ENCODE measurements around the gene GPR37L1. TPM values are rescaled to one million over a fixed set of nuclear protein-coding genes. Genes with fewer than 3 reads are reported as not detected.
"Not testable (repeated sequence)": the region's sequence is repeated elsewhere in the genome, so short reads cannot be mapped to it uniquely, and the experiment has no call there.

The GPR37L1 gene
- total and polyA plus RNA-seq, 7 donors, result under 0.01 to 1.8 (median 0.32) TPM; not detected in 1

DNA sequence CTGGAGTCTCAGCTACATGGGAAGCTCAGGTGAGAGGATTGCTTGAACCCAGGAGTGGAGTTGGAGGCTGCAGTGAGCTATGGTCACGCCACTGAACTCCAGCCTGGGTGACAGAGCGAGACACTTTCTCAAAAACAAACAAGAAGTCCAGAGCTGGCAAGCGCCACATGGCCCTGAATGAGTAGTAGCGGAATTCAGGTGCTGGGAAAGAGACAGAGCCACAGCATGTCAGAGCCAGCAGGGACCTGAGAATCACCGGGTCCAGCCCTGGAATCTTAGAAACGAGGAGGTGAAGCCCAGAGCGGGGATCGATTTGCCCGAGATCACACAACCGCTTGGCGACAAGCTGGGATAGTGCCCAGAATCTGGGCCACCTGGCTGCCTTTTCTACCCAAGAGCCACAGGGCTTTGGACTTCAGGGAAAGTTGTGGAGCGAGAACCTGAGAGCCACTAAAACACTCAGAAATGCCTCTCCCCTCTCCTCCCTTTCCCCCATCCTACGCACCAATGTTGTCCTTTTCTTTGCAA, 12.0 kb downstream of the GPR37L1 start:
- 86 to 93% methylated on average over 13 of the region's 13 CpGs for WGBS, 2 donors
- intact Hi-C loops (cut with DNase I), result loop anchor here (1.0 to 10.0 kb wide), 2 partner anchors 125 to 240 kb away; no protein-coding TSS in a partner anchor
- peaks cover 0 to 45% (median 30%) of the 10 kb centered on the region in 4 donors for H3K4me1 ChIP-seq
- H3K27me3 ChIP-seq, result no peaks in the 10 kb centered on the region
- H3K9me3 ChIP-seq, result no peaks in the 10 kb centered on the region
- TF ChIP-seq EP300 (IDR thresholded peaks at IDR 0.05) (no peak), POLR2AphosphoS5 (IDR thresholded peaks at IDR 0.05) (no peak), POLR2A (IDR thresholded peaks at IDR 0.05) (no peak)
- TF ChIP-seq, protein P1, sequence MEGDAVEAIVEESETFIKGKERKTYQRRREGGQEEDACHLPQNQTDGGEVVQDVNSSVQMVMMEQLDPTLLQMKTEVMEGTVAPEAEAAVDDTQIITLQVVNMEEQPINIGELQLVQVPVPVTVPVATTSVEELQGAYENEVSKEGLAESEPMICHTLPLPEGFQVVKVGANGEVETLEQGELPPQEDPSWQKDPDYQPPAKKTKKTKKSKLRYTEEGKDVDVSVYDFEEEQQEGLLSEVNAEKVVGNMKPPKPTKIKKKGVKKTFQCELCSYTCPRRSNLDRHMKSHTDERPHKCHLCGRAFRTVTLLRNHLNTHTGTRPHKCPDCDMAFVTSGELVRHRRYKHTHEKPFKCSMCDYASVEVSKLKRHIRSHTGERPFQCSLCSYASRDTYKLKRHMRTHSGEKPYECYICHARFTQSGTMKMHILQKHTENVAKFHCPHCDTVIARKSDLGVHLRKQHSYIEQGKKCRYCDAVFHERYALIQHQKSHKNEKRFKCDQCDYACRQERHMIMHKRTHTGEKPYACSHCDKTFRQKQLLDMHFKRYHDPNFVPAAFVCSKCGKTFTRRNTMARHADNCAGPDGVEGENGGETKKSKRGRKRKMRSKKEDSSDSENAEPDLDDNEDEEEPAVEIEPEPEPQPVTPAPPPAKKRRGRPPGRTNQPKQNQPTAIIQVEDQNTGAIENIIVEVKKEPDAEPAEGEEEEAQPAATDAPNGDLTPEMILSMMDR (IDR thresholded peaks at IDR 0.05), result no peak
- H3K27ac ChIP-seq, result peak overlapping the region; percentile 80 to 88 (median 86)
- H3K4me3 ChIP-seq, result no peak overlapping the region
- DNase-seq, result no peak
- peaks cover 11 to 51% (median 29%) of the 10 kb centered on the region in 4 donors for H3K36me3 ChIP-seq

DNA sequence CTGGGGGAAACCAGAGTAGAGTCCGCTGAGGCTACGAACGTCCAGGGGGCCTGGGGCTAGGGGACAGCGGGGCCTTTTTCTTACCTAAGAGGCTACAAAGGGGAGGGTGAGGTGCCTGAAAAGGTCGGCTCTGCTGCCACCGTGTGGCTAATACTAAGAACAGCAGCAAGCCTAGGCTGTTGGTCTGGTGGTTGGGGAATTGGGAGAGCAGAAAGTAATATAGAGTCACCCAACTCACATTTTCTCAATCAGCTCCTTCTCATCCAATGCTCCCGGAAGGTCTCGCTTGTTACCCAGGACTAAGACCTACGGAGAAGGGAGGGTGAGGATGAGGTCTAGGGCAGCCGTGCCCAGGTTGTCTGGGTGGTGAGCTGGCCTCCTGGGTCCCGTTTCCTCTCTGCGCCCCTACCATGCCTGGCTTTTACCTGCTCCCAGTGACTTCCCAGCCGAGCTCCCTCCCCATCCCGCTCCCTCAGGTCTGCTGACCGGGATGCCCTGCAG, 12.6 kb downstream of the GPR37L1 start:
- Histone ChIP-seq H3K27ac (peak overlapping the region; percentile 63 to 88 (median 84)), H3K4me3 (no peak overlapping the region), H3K27me3 (no peaks in the 10 kb centered on the region), H3K4me1 (peaks cover 0 to 41% (median 28%) of the 10 kb centered on the region in 4 donors), H3K36me3 (peaks cover 11 to 51% (median 29%) of the 10 kb centered on the region in 4 donors), H3K9me3 (no peaks in the 10 kb centered on the region)
- intact Hi-C loops (cut with DNase I), result loop anchor here (1.0 to 10.0 kb wide), 2 partner anchors 126 to 240 kb away; no protein-coding TSS in a partner anchor
- 36 to 43% methylated on average over 15 of the region's 15 CpGs for WGBS, 2 donors
- TF ChIP-seq POLR2AphosphoS5 (IDR thresholded peaks at IDR 0.05) (no peak), POLR2A (IDR thresholded peaks at IDR 0.05) (no peak), EP300 (IDR thresholded peaks at IDR 0.05) (no peak)
- TF ChIP-seq, protein P1 (IDR thresholded peaks at IDR 0.05), result peak; percentile 61 to 87 (median 80)
- DNase-seq, result peak; percentile 81

- 91 to 92% methylated on average over 4 of the region's 4 CpGs for WGBS, 2 donors
- peak overlapping the region in 1 of 4 donors; percentile 7 for H3K27ac ChIP-seq
- H3K27me3 ChIP-seq, result no peaks in the 10 kb centered on the region
- H3K36me3 ChIP-seq, result peaks cover 0 to 25% (median 11%) of the 10 kb centered on the region in 4 donors
- peaks cover 0 to 40% (median 31%) of the 10 kb centered on the region in 4 donors for H3K4me1 ChIP-seq
- TF ChIP-seq POLR2A (IDR thresholded peaks at IDR 0.05) (no peak), POLR2AphosphoS5 (IDR thresholded peaks at IDR 0.05) (no peak), EP300 (IDR thresholded peaks at IDR 0.05) (no peak)
- TF ChIP-seq, protein P1 (IDR thresholded peaks at IDR 0.05), result no peak
- H3K9me3 ChIP-seq, result no peaks in the 10 kb centered on the region
- H3K4me3 ChIP-seq, result no peak overlapping the region
- DNase-seq, result no peak
- intact Hi-C loops (cut with DNase I), result no loop called here
Observed at GRCh38 chr1:202140833-202141232, 18.1 kb downstream of the GPR37L1 start.

- H3K9me3 ChIP-seq; H3K27ac ChIP-seq; DNase-seq; H3K27me3 ChIP-seq; H3K4me3 ChIP-seq; intact Hi-C loops (cut with DNase I): not testable (repeated sequence)
- WGBS, 2 donors, result 93 to 99% methylated on average over 3 of the region's 3 CpGs
- Histone ChIP-seq H3K4me1 (peaks cover 0 to 40% (median 31%) of the 10 kb centered on the region in 4 donors), H3K36me3 (peaks cover 0 to 19% (median 9%) of the 10 kb centered on the region in 4 donors)
Observed at GRCh38 chr1:202141468-202141867, 18.8 kb downstream of the GPR37L1 start.

DNA sequence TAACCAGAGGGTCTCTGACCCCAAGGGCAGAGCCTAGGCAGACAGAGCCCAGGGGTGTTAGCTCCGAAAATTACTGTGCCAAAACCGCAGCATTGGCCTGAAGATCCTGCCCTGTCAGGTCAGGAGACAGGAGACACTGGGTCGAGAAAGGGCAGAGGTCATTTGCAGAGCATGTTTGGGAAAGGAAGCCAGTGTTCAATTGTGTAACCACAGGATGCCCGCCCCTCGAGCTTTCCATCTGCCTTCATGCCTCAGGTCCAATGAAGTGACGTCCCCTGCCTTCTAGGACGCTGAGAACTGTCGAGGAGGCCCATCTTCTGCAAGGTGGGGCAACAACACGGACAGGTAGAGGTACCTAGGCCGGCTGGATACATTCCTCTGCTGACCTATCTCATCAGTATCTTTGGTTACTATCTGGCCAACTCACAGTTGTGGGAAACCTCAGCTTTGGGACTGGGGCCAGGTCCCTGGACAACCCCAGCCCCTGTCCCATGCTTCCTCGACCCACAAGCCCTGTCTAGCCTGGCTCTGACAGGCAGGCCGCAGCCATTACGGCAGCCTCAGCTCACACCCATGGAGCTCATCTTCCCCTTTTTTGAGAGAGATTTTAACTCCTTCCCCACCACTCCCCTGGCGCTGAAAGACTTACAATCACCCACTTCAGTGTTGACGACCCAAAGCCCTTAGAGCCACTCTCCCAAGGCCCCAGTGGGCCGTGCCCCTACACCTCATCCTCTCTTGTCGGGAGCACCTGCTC, 20.5 kb downstream of the GPR37L1 start:
- Histone ChIP-seq H3K4me3 (peak overlapping the region; percentile 89 to 99 (median 97)), H3K36me3 (peaks cover 0 to 2% (median under 1%) of the 10 kb centered on the region in 4 donors), H3K27me3 (no peaks in the 10 kb centered on the region), H3K9me3 (no peaks in the 10 kb centered on the region), H3K27ac (peak overlapping the region; percentile 90 to 96 (median 94)), H3K4me1 (peaks cover 0 to 40% (median 31%) of the 10 kb centered on the region in 4 donors)
- WGBS, 2 donors, result 15 to 20% methylated on average over 17 of the region's 17 CpGs
- intact Hi-C loops (cut with DNase I), result no loop called here
- no peak for TF ChIP-seq POLR2A (IDR thresholded peaks at IDR 0.05)
- TF ChIP-seq, protein P1 (IDR thresholded peaks at IDR 0.05), result no peak
- no peak for TF ChIP-seq EP300 (IDR thresholded peaks at IDR 0.05)
- TF ChIP-seq POLR2AphosphoS5 (IDR thresholded peaks at IDR 0.05), result no peak
- DNase-seq, result peak; percentile 77
